GM12874 (cell line): ENCODE data around the gene C2orf80.

ENCODE experiments used
- TF ChIP-seq, protein P1 (sequence below): IDR thresholded peaks from 2 replicates; pipeline ENCODE4 v1.5.1; 2011; ENCODE audit warnings: low read depth, mild to moderate bottlenecking, control low read depth, low read length, moderate library complexity; ENCODE audit not compliant: insufficient read depth

Gene C2orf80

GRCh38 chr2:208210688-208211451 is 21.0 kb upstream of the C2orf80 start:
- TF ChIP-seq, protein P1, sequence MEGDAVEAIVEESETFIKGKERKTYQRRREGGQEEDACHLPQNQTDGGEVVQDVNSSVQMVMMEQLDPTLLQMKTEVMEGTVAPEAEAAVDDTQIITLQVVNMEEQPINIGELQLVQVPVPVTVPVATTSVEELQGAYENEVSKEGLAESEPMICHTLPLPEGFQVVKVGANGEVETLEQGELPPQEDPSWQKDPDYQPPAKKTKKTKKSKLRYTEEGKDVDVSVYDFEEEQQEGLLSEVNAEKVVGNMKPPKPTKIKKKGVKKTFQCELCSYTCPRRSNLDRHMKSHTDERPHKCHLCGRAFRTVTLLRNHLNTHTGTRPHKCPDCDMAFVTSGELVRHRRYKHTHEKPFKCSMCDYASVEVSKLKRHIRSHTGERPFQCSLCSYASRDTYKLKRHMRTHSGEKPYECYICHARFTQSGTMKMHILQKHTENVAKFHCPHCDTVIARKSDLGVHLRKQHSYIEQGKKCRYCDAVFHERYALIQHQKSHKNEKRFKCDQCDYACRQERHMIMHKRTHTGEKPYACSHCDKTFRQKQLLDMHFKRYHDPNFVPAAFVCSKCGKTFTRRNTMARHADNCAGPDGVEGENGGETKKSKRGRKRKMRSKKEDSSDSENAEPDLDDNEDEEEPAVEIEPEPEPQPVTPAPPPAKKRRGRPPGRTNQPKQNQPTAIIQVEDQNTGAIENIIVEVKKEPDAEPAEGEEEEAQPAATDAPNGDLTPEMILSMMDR: no peak

- TF ChIP-seq, protein P1: no peak
Observed at GRCh38 chr2:208208335-208209085, 18.7 kb upstream of the C2orf80 start.

- TF ChIP-seq, protein P1: no peak
Observed at GRCh38 chr2:208207769-208208168, 17.9 kb upstream of the C2orf80 start.

GRCh38 chr2:208204166-208204565 is 14.3 kb upstream of the C2orf80 start:
- TF ChIP-seq, protein P1: no peak

GRCh38 chr2:208195531-208195930 is 5.7 kb upstream of the C2orf80 start:
- TF ChIP-seq, protein P1: no peak

- TF ChIP-seq, protein P1: no peak
Observed at GRCh38 chr2:208192611-208193236, 2.9 kb upstream of the C2orf80 start.

GRCh38 chr2:208189069-208189809 is 591 bp downstream of the C2orf80 start:
- TF ChIP-seq, protein P1: no peak
